D341Med (cell line): Measurements from ENCODE around the gene DAGLA.

Experiments used
- DNase-seq: peaks from one replicate; pipeline ENCODE4 v3.0.0; 2012; ENCODE audit warnings: low spot score

Gene DAGLA

GRCh38 chr11:61780581-61781162 is 100.5 kb downstream of the DAGLA start:
- no peak for DNase-seq

GRCh38 chr11:61781585-61781984 is 101.4 kb downstream of the DAGLA start:
- DNase-seq = no peak

DNA sequence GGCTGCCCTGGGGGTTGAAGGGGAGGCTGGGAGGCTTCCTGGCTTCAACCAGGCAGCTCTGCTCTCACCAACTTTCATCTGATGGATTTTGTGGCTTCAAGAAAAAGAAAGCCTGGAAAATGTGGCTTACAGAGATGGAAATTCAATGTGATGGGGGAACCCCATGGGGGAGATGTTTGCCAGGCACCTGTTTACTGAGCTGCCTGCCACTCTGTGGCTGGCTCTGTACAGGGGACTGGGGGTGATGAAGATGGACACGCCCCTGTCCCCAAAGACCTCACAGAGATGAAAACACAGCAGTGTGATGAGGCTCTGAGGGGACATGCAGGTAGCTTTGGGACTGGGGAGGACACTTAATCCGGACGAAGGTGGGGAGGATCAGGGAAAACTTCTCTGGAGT is 102.1 kb downstream of the DAGLA start:
- no peak for DNase-seq

DNA sequence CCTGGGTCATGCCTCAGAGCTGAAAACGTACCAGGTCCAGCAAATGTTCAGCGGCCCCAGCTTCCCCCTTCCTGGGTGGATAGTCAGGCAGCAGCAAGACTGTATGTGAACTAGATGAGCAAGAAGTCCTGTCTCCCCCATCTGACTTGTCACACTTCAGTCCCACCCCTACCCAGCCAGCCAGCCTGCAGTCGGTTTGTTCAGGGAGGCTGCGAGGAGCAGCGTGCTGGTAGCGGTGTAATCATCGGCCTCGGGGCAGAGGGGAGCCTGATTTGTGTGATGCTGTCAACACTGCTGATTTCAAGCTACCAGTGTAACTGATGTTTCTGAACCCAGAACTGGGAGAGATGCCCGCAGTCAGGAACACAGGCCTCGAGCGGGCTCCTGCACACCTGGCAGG is 102.7 kb downstream of the DAGLA start:
- DNase-seq = no peak

DNA sequence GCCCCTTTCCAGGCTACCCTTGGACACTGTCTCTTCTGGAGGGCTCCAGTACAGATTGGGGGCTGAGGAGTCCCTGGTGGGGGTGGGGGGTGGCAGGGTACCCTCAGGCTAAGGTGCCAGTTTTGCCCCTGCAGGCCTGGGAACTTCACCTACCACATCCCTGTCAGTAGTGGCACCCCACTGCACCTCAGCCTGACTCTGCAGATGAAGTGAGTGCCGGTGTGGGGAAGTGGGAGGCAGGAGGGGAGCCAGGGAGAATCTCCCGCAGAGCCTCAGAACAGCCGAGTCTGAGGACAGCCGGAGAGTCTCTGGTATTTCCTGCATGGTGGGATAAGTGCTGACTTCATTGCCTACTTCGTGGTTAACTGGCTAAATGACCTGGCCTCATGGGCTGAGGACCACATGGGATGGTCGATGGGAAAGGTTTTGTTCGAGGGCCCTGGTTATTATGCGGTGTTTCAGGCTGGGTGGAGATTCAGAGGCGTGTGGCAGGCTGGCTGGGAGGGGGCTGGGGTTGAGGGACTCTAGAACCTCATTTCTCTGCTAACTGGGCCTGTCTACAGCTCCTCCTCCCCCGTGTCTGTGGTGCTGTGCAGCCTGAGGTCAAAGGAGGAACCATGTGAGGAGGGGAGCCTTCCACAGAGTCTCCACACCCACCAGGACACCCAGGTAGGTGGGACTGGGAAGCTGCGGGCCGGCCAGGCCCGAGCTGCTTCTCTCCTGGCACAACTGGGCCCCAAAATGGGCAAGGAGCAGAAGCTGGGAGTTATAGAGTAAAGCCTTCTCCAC is 103.7 kb downstream of the DAGLA start:
- no peak for DNase-seq

DNA sequence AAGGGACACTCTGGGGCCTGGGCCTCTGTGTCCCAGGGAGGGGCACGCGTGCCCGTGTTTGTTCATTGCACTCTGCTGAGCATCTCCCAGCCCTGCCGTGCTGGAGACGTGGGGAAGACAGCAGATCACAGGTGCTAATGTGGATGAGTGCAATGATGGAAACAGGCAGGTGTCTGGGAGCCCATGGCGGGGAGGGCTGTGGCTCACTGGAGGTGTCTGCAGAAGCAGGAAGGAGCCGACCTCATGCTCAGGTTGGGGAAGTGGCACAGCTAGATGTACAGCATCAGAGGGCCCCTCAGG is 104.3 kb downstream of the DAGLA start:
- no peak for DNase-seq

- DNase-seq = no peak
Observed at GRCh38 chr11:61785837-61786402, 105.7 kb downstream of the DAGLA start.

- DNase-seq = peak; percentile 62
Observed at GRCh38 chr11:61787928-61788491, 107.8 kb downstream of the DAGLA start.

GRCh38 chr11:61791737-61792309 is 111.6 kb downstream of the DAGLA start:
- no peak for DNase-seq

DNA sequence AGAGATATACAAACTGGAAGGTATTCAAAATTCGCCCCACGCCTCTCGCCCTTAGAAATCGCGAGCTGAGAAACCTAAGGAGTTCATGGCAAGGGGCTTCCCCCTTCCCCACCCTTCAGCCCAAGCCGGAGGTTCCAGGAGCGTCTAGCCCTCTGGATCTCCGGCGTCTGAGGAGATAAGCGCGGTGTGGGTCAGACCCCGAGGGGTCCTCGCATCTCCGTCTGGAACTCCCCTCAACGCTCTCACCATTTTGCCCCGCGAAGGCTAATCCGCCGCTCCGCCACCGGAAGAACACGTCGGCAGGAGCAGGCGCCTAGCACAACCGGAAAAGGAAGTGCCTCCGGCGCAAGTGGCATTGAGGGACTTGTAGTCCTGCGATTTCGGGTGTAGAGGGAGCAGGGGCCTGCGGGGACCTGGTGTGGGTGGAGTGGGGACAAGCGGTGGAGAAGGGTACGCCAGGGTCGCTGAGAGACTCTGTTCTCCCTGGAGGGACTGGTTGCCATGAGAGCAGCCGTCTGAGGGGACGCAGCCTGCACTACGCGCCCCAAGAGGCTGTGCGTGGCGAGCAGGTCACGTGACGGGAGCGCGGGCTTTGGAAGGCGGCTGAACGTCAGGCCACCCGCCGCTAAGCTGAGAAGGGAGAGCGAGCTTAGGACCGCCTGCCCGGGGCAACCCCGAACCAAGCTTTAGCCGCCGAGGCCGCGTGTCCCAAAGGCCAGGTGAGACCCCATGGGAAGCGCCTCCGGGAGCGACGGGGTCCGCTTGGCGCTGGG is 112.3 kb downstream of the DAGLA start, which contains the start of the genes FEN1 and TMEM258:
Gene FEN1, plus strand, starts transcription at position 602 of the 773 bp plus-strand sequence. CDS start 2,451 bp downstream, outside the sequence.
Gene TMEM258, minus strand, starts transcription at position 290 of the 773 bp plus-strand sequence. Its CDS starts 41 bp downstream, at position 249.
- peak; percentile 92 for DNase-seq

DNA sequence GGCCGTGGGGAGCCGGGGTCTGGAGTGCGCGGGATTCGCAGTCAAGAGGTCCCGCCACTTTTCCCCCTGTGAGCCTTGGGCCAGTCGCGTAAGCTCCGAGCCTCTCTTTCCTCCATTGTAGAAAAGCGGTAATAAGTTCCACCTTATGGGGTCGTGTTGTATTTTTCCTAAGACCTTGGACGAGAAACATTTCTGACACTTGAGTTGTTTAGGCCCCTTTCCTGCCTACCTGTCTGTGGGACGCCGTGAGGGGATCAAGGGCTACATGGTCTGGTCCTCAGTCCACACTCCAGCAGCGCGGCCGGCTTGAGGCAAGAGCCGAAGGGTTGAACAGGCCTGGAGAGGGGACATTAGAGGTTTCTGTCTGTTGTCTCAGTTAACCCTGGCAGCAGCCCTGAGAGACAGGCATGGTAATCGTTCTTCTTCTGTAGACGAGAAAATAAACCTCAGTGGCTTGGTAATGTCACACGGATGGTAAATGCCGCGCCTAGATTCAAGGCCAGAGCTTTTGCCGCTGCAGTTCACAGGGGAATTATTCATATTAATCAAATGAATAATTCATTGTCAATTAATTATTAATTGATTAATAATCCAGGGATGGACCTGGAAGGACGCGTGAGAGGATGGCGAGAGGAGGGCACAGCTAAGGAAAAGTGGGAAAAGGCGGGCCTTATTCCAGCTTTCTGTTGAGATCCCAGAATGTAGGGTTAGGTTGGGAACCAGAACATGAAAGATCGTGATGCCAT is 113.1 kb downstream of the DAGLA start:
- no peak for DNase-seq

GRCh38 chr11:61793829-61794204 is 113.6 kb downstream of the DAGLA start:
- DNase-seq = no peak

- no peak for DNase-seq
Observed at GRCh38 chr11:61794579-61794978, 114.4 kb downstream of the DAGLA start.

DNA sequence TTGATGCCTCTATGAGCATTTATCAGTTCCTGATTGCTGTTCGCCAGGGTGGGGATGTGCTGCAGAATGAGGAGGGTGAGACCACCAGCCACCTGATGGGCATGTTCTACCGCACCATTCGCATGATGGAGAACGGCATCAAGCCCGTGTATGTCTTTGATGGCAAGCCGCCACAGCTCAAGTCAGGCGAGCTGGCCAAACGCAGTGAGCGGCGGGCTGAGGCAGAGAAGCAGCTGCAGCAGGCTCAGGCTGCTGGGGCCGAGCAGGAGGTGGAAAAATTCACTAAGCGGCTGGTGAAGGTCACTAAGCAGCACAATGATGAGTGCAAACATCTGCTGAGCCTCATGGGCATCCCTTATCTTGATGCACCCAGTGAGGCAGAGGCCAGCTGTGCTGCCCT is 115.3 kb downstream of the DAGLA start:
- DNase-seq = no peak

DNA sequence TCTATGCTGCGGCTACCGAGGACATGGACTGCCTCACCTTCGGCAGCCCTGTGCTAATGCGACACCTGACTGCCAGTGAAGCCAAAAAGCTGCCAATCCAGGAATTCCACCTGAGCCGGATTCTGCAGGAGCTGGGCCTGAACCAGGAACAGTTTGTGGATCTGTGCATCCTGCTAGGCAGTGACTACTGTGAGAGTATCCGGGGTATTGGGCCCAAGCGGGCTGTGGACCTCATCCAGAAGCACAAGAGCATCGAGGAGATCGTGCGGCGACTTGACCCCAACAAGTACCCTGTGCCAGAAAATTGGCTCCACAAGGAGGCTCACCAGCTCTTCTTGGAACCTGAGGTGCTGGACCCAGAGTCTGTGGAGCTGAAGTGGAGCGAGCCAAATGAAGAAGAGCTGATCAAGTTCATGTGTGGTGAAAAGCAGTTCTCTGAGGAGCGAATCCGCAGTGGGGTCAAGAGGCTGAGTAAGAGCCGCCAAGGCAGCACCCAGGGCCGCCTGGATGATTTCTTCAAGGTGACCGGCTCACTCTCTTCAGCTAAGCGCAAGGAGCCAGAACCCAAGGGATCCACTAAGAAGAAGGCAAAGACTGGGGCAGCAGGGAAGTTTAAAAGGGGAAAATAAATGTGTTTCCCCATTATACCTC is 115.8 kb downstream of the DAGLA start:
- no peak for DNase-seq
